ENCODE measurements around the gene METTL18. TPM values are rescaled to one million over a fixed set of nuclear protein-coding genes. Genes with fewer than 3 reads are reported as not detected.
"Not testable (repeated sequence)": the region's sequence is repeated elsewhere in the genome, so short reads cannot be mapped to it uniquely, and the experiment has no call there.

METTL18 gene
- total RNA-seq, 6 experiments from 2014 or later = 2.2 to 4.4 (median 2.8) TPM

DNA sequence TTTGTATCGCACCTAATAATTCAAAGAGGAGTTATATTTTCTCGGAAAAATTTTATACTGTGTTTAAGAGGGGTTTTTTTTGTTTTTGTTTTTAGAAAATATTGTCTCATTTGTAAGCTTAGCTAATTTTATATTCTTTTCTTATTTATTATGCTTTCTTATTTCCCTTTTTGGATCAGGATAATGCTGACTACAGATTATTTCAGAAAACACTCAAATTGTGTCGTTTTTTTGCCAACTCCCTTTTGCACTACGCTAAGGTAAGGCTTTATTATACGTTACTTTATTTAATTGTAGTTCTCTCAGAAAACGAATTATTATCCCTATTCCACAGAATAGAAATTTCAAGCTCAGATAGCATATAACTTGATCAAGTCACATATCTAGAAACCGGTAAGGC is 26.8 kb upstream of the METTL18 start:
- DNase-seq (no peak), ATAC-seq (no peak)
- Histone ChIP-seq H3K36me3 (peaks cover 0 to 5% (median 2%) of the 10 kb centered on the region in 4 donors), H3K27ac (no peak overlapping the region), H3K4me3 (no peak overlapping the region), H3K9me3 (no peaks in the 10 kb centered on the region), H3K4me1 (no peaks in the 10 kb centered on the region), H3K27me3 (no peaks in the 10 kb centered on the region)
- intact Hi-C loops (cut with DNase I) = loop anchor here in 1 of 2 donors (10.0 kb wide), 1 partner anchor 207 kb away; no protein-coding TSS in a partner anchor
- over 99% methylated on average over 7 of the region's 7 CpGs for WGBS (ENCODE audit: insufficient coverage, low coverage, low lambda C conversion rate, missing lambda C conversion rate)
- TF ChIP-seq, protein P1, sequence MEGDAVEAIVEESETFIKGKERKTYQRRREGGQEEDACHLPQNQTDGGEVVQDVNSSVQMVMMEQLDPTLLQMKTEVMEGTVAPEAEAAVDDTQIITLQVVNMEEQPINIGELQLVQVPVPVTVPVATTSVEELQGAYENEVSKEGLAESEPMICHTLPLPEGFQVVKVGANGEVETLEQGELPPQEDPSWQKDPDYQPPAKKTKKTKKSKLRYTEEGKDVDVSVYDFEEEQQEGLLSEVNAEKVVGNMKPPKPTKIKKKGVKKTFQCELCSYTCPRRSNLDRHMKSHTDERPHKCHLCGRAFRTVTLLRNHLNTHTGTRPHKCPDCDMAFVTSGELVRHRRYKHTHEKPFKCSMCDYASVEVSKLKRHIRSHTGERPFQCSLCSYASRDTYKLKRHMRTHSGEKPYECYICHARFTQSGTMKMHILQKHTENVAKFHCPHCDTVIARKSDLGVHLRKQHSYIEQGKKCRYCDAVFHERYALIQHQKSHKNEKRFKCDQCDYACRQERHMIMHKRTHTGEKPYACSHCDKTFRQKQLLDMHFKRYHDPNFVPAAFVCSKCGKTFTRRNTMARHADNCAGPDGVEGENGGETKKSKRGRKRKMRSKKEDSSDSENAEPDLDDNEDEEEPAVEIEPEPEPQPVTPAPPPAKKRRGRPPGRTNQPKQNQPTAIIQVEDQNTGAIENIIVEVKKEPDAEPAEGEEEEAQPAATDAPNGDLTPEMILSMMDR (IDR thresholded peaks at IDR 0.05) = no peak
- TF ChIP-seq POLR2A (IDR thresholded peaks at IDR 0.05) = no peak

DNA sequence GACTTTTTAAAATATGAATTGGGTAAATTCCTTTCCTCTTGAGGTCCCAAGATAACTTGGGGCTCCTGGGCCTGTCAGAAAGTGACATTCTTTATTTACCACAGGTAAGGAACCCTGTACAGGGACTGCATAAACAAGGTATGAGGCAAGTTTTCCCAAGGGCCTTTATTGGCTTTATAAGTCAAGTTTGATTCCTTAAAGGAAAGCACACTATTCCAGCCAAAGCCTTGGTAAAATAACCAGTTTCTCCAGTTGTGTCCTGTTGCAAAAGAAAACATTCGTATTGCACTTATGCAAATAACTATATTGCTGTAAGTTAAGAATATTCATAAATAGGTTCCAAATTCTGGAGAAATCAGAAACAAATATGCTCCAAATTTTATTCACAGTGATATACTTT is 21.9 kb upstream of the METTL18 start:
- Histone ChIP-seq H3K27me3 (no peaks in the 10 kb centered on the region), H3K4me3 (no peak overlapping the region), H3K27ac (no peak overlapping the region), H3K4me1 (no peaks in the 10 kb centered on the region), H3K36me3 (peaks cover 0 to 4% (median 0%) of the 10 kb centered on the region in 4 donors), H3K9me3 (peaks cover 0 to 3% (median 0%) of the 10 kb centered on the region in 4 donors)
- DNase-seq = no peak
- no peak for TF ChIP-seq POLR2A (IDR thresholded peaks at IDR 0.05)
- no peak for ATAC-seq
- 93% methylated on average over 1 of the region's 1 CpG for WGBS (ENCODE audit: insufficient coverage, low coverage, low lambda C conversion rate, missing lambda C conversion rate)
- intact Hi-C loops (cut with DNase I) = no loop called here

DNA sequence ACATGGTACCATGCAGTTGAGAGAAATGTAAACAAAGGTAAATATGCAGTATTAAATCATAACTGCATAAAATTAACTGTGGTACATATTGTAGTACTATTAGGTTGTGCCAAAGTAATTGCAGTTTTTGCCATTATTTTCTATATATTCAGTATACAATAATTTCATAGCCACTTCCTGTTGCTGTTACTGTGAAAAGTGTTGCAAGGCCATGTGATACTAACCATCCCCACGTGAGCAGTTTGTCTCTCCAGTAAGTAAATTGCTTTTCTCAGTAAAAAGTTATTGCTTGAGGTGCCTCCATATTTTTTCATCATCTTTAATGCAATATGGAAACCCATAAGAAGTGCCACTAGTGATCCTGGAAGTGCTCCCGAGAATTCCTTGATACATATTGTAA is 19.6 kb upstream of the METTL18 start:
- WGBS (ENCODE audit: insufficient coverage, low coverage, low lambda C conversion rate, missing lambda C conversion rate) = 59% methylated on average over 2 of the region's 2 CpGs
- intact Hi-C loops (cut with DNase I) = no loop called here
- H3K27me3 ChIP-seq = no peaks in the 10 kb centered on the region
- no peak for TF ChIP-seq POLR2A (IDR thresholded peaks at IDR 0.05)
- TF ChIP-seq, protein P1 (IDR thresholded peaks at IDR 0.05) = no peak
- ATAC-seq (no peak), DNase-seq (no peak)
- H3K4me1 ChIP-seq = no peaks in the 10 kb centered on the region
- H3K9me3 ChIP-seq = peaks cover 0 to 3% (median 0%) of the 10 kb centered on the region in 4 donors
- H3K4me3 ChIP-seq = no peak overlapping the region
- H3K36me3 ChIP-seq = peaks cover 0 to 4% (median 0%) of the 10 kb centered on the region in 4 donors
- H3K27ac ChIP-seq = no peak overlapping the region

DNA sequence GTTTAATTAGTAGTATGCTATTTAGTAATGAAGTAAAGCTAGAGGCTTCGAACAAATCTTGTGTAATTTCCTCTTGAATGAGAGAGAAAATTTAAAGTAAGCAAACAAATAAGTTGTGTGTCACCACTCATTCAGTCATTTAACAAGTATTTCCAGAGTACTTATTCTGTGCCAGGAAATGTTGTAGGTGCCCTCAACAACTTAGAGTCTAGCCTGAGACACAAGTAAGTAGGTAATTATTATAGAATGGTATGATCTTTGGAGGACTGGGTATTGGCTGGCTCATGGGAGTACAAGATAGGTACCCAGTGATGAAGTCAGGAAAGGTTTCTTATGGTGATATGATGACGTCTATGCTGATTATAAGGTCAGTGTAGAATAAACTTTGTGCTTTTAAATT is 17.4 kb upstream of the METTL18 start:
- H3K4me3 ChIP-seq = no peak overlapping the region
- no peak for DNase-seq
- no peak overlapping the region for H3K27ac ChIP-seq
- 80% methylated on average over 2 of the region's 2 CpGs for WGBS (ENCODE audit: insufficient coverage, low coverage, low lambda C conversion rate, missing lambda C conversion rate)
- intact Hi-C loops (cut with DNase I) = no loop called here
- no peaks in the 10 kb centered on the region for H3K4me1 ChIP-seq
- H3K9me3 ChIP-seq = peaks cover 0 to 3% (median 0%) of the 10 kb centered on the region in 4 donors
- ATAC-seq = no peak
- H3K36me3 ChIP-seq = peaks cover 0 to 12% (median 0%) of the 10 kb centered on the region in 4 donors
- no peak for TF ChIP-seq POLR2A (IDR thresholded peaks at IDR 0.05)
- TF ChIP-seq, protein P1 (IDR thresholded peaks at IDR 0.05) = no peak
- no peaks in the 10 kb centered on the region for H3K27me3 ChIP-seq

DNA sequence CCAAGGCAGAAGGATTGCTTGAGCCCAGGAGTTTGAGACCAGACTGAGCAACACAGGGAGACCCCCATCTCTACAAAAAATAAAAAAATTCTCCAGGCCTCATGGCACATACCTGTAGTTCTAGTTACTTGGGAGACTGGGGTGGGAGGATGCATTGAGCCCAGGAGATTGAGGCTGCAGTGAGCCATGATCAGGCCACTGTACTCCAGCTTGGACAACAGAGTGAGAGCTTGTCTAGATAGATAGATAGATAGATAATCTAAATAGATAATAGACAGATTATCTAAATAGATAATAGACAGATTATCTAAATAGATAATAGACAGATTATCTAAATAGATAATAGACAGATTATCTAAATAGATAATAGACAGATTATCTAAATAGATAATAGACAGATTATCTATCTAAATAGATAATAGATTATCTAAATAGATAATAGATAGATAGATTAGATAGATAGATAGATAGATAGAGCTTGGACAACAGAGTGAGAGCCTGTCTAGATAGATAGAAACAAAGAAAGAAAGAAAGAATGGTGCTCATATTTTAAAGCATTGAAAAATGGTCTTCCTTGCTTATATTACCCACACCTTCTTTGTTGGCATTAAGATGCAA is 16.8 kb upstream of the METTL18 start:
- peaks cover 0 to 12% (median 0%) of the 10 kb centered on the region in 4 donors for H3K36me3 ChIP-seq
- H3K27ac ChIP-seq; H3K27me3 ChIP-seq; DNase-seq; ATAC-seq; H3K4me1 ChIP-seq; H3K4me3 ChIP-seq; intact Hi-C loops (cut with DNase I); H3K9me3 ChIP-seq: not testable (repeated sequence)

All from right lobe of liver (tissue), 6 donors.